Measurements from ENCODE around the gene FAM177A1. TPM values are rescaled to one million over a fixed set of nuclear protein-coding genes. Genes with fewer than 3 reads are reported as not detected.
A peak's percentile ranks its signal among the peaks of the same experiment; 100 is the strongest.
"Not testable (repeated sequence)": the region's sequence is repeated elsewhere in the genome, so short reads cannot be mapped to it uniquely, and the experiment has no call there.

The FAM177A1 gene
- total and polyA plus RNA-seq, 2 of the 13 experiments (the other 11 are each of a cell fraction or from before 2014, with no cell fraction given): 72.9 to 119 TPM

DNA sequence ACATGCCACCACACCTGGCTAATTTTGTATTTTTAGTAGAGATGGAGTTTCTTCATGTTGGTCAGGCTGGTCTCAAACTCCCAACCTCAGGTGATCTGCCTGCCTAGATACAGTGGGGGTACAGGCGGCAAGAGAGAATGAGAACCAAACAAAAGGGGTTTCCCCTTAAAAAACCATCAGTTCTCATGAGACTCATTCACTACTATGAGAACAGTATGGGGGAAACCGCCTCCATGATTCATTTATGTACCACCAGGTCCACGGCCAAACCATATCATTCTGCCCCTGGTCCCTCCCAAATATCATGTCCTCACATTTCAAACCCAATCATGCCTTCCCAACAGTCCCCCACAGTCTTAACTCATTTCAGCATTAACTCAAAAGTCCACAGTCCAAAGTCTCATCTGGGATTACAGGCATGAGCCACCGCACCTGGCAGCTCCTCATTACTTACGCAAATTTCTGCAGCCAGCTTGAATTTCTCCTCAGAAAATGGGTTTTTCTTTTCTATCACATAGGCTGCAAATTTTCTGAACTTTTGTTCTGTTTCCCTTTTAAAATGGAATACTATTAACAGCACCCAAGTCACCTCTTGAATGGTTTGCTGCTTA lies 11.0 kb upstream of the FAM177A1 start:
- H3K27ac ChIP-seq (ENCODE audit: extremely low read length, insufficient read depth, low read length); H3K9ac ChIP-seq (ENCODE audit: insufficient read depth, low read depth, low read length); in situ Hi-C loops (cut with HindIII; ENCODE audit: extremely low pct_ligation_motif_present, low pct_unique_long_range_greater_than_20kb); H3K4me2 ChIP-seq (ENCODE audit: low read depth, low read length); FAIRE-seq; BruUV-seq (replicated peaks); H4K20me1 ChIP-seq (ENCODE audit: insufficient read depth, low read length); H2AFZ ChIP-seq (ENCODE audit: low read length); intact Hi-C loops (cut with micrococcal nuclease; ENCODE audit: unreplicated experiment); H3K27me3 ChIP-seq (ENCODE audit: control insufficient read depth in 1 of 2, insufficient read depth in 2 of 2, low read length in 2 of 2); H3K36me3 ChIP-seq (replicated peaks in 1 of 2; ENCODE audit: control insufficient read depth in 1 of 2, insufficient read depth in 2 of 2, low read length in 2 of 2); H3K4me3 ChIP-seq (replicated peaks in 1 of 3; ENCODE audit: insufficient read depth in 1 of 3, low read depth in 2 of 3, low read length in 3 of 3); H3K79me2 ChIP-seq (ENCODE audit: insufficient read depth, low read length); CTCF ChIA-PET (ENCODE audit: low intra/inter-chr PET ratio, low total read pairs); TF ChIP-seq HNF4G (CRISPR knock-in tag; IDR thresholded peaks at IDR 0.05; ENCODE audit: borderline replicate concordance, low read depth): not testable (repeated sequence)
- TF ChIP-seq, protein P1, sequence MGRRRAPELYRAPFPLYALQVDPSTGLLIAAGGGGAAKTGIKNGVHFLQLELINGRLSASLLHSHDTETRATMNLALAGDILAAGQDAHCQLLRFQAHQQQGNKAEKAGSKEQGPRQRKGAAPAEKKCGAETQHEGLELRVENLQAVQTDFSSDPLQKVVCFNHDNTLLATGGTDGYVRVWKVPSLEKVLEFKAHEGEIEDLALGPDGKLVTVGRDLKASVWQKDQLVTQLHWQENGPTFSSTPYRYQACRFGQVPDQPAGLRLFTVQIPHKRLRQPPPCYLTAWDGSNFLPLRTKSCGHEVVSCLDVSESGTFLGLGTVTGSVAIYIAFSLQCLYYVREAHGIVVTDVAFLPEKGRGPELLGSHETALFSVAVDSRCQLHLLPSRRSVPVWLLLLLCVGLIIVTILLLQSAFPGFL (CRISPR knock-in tag; IDR thresholded peaks at IDR 0.05): 0 out of 2 replicates have a peak, but pooled peaks have one; percentile 39
- TF ChIP-seq ADNP (CRISPR knock-in tag; IDR thresholded peaks at IDR 0.05) (0 out of 2 replicates have a peak, but pooled peaks have one; percentile 42), ZNF841 (CRISPR knock-in tag; IDR thresholded peaks at IDR 0.05; ENCODE audit: borderline replicate concordance) (0 out of 2 replicates have a peak, but pooled peaks have one; percentile 37), ZNF75D (CRISPR knock-in tag; IDR thresholded peaks at IDR 0.05; ENCODE audit: borderline replicate concordance) (0 out of 2 replicates have a peak, but pooled peaks have one; percentile 0), POGZ (CRISPR knock-in tag; IDR thresholded peaks at IDR 0.05) (peak; percentile 29; the same call in 1 of the 2 replicates), ZNF232 (CRISPR knock-in tag; IDR thresholded peaks at IDR 0.05; ENCODE audit: borderline replicate concordance) (0 out of 2 replicates have a peak, but pooled peaks have one; percentile 38), HNF4G (IDR thresholded peaks at IDR 0.05; ENCODE audit: borderline replicate concordance, low read depth, low read length) (peak; percentile 14; the same call in 1 of the 2 replicates), HNF4A (CRISPR knock-in tag; IDR thresholded peaks at IDR 0.05) (peak; percentile 79)
- TF ChIP-seq, protein P2, sequence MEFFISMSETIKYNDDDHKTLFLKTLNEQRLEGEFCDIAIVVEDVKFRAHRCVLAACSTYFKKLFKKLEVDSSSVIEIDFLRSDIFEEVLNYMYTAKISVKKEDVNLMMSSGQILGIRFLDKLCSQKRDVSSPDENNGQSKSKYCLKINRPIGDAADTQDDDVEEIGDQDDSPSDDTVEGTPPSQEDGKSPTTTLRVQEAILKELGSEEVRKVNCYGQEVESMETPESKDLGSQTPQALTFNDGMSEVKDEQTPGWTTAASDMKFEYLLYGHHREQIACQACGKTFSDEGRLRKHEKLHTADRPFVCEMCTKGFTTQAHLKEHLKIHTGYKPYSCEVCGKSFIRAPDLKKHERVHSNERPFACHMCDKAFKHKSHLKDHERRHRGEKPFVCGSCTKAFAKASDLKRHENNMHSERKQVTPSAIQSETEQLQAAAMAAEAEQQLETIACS (CRISPR knock-in tag; IDR thresholded peaks at IDR 0.05): 0 out of 2 replicates have a peak, but pooled peaks have one; percentile 21
- TF ChIP-seq, protein P3, sequence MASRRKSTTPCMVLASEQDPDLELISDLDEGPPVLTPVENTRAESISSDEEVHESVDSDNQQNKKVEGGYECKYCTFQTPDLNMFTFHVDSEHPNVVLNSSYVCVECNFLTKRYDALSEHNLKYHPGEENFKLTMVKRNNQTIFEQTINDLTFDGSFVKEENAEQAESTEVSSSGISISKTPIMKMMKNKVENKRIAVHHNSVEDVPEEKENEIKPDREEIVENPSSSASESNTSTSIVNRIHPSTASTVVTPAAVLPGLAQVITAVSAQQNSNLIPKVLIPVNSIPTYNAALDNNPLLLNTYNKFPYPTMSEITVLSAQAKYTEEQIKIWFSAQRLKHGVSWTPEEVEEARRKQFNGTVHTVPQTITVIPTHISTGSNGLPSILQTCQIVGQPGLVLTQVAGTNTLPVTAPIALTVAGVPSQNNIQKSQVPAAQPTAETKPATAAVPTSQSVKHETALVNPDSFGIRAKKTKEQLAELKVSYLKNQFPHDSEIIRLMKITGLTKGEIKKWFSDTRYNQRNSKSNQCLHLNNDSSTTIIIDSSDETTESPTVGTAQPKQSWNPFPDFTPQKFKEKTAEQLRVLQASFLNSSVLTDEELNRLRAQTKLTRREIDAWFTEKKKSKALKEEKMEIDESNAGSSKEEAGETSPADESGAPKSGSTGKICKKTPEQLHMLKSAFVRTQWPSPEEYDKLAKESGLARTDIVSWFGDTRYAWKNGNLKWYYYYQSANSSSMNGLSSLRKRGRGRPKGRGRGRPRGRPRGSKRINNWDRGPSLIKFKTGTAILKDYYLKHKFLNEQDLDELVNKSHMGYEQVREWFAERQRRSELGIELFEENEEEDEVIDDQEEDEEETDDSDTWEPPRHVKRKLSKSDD (CRISPR knock-in tag; IDR thresholded peaks at IDR 0.05; ENCODE audit: low read depth): 0 out of 2 replicates have a peak, but pooled peaks have one; percentile 10
- TF ChIP-seq, protein P4, sequence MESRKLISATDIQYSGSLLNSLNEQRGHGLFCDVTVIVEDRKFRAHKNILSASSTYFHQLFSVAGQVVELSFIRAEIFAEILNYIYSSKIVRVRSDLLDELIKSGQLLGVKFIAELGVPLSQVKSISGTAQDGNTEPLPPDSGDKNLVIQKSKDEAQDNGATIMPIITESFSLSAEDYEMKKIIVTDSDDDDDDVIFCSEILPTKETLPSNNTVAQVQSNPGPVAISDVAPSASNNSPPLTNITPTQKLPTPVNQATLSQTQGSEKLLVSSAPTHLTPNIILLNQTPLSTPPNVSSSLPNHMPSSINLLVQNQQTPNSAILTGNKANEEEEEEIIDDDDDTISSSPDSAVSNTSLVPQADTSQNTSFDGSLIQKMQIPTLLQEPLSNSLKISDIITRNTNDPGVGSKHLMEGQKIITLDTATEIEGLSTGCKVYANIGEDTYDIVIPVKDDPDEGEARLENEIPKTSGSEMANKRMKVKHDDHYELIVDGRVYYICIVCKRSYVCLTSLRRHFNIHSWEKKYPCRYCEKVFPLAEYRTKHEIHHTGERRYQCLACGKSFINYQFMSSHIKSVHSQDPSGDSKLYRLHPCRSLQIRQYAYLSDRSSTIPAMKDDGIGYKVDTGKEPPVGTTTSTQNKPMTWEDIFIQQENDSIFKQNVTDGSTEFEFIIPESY (CRISPR knock-in tag; IDR thresholded peaks at IDR 0.05): peak; percentile 74
- Histone ChIP-seq H3K4me1 (ENCODE audit: insufficient read depth, low read length) (peaks cover 23% of the 10 kb centered on the region), H3K9me3 (ENCODE audit: low read length) (peaks cover 32% of the 10 kb centered on the region)
- ATAC-seq: peak; percentile 14
- DNase-seq (ENCODE audit: low spot score): peak; percentile 37
- WGBS (ENCODE audit: low lambda C conversion rate): 86% methylated on average over 5 of the region's 5 CpGs
- POLR2A ChIA-PET: interaction anchor here (6.3 kb wide), 1 partner anchor 11 kb away, joined by 46 read pairs; the partner anchor contains the start of gene FAM177A1
